NOMO-1 treated with dmso at 0.1 percent for 144 hours (cell line): ENCODE data around the gene SERPINA3.
"Not testable (repeated sequence)": the region's sequence is repeated elsewhere in the genome, so short reads cannot be mapped to it uniquely, and the experiment has no call there.

Experiments
- DNase-seq: peaks from one replicate; lab custom pipeline; 2025; ENCODE audit not compliant: unreplicated experiment; lab: John Stamatoyannopoulos, UW

SERPINA3 gene

DNA sequence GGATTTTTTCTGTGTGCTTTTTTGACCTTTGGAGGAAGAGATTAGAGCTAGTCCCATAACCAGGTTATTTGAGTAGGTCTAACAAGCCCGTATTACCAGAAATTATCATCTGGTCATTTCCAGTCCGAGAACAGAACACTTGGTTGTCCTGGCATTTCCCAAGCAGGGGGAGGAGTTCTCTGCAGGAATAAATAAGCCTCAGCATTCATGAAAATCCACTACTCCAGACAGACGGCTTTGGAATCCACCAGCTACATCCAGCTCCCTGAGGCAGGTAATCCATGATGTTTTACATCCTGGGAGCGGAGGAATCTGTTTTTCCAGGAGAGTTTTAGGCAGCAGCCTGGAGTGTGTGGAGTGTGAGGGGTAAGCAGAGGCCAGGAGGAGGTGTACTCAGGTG, at the start of gene SERPINA3:
Gene SERPINA3, plus strand, starts transcription at position 218 of the 400 bp plus-strand sequence. CDS start 2,051 bp downstream, outside the sequence.
- DNase-seq = no peak

DNA sequence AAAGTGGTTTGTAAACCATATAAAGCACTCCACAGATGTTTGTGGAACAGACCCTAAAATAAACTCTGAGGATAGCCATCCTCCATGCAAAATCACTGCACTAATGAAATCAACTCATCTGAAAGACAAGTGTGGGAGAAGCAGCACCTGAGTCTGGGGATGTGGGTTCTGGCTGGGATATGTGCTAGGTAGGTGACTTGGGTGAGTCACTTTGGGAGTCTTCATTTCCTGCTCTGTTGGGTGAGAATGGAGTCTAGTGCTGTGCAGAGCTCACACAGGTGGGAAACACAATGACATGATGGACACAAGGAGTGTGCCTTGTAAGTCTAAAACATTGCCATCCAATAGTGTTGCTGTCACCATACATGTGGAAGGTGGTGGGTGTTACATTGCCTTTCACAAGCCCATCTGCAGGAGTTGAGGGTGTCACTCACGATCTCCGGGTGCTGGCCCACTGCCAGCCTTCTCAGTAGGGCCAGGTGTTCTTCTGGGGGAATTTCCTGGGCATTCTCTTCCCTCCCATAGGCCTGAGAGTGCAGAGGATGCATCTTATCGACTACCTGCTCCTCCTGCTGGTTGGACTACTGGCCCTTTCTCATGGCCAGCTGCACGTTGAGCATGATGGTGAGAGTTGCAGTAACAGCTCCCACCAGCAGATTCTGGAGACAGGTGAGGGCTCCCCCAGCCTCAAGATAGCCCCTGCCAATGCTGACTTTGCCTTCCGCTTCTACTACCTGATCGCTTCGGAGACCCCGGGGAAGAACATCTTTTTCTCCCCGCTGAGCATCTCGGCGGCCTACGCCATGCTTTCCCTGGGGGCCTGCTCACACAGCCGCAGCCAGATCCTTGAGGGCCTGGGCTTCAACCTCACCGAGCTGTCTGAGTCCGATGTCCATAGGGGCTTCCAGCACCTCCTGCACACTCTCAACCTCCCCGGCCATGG, 49.0 kb upstream of the SERPINA3 start:
- no peak for DNase-seq

DNA sequence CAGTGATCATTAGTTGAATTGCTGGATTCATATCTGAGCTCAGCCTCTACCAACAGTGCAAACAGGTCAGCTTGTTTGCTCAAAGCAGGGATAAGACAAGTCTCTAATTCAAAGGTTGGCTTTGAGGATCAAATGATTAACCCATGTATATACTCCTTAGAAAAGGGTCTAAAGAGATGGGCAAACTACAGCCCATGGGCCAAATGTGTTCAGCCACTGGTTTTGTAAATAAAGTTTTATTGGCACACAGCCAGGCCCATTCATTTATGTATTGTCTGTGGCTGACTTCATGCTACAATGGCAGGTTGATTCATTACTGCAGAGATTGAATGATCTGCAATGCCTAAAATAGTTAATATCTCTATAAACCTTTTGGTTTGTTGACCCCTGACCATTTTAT, 47.8 kb upstream of the SERPINA3 start:
- DNase-seq = no peak

DNA sequence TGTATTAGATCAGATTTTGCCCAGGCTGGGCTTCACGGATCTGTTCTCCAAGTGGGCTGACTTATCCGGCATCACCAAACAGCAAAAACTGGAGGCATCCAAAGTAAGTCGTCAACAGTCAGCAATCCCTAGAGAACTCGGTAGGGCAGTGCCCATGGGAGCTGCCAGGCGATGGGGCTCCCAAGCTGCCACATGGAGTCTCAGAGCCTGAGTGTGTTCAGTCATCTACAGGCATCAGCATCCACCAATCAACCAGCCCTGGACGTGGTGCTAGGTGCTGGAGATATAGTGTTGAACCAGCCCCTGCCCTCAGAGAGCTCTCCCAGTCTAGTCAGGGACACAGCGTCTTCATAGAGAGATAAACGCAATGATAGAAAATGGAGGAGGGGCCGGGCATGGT, 44.0 kb upstream of the SERPINA3 start:
- no peak for DNase-seq

DNA sequence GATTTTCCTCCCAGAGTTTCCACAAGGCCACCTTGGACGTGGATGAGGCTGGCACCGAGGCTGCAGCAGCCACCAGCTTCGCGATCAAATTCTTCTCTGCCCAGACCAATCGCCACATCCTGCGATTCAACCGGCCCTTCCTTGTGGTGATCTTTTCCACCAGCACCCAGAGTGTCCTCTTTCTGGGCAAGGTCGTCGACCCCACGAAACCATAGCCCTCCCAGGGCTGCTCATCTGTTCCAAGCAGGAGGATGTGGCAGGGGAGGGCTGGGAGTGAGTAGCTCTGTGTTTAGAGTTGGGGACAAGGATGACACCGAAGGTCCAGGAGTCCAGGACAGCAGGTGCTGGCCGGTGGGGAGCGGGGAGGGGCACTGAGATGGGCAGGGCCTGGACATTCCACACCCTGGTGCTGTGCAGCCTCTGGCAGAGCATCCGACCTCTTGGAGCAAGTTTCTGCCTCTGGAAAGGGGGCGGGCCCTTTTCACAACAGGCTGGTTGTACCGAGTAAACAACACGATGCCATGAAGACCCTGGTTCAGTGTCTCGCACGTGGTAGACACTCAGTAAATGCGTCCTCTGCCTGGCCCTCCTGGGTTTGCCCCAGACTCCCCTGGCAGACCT, 42.7 kb upstream of the SERPINA3 start:
- DNase-seq = no peak

DNA sequence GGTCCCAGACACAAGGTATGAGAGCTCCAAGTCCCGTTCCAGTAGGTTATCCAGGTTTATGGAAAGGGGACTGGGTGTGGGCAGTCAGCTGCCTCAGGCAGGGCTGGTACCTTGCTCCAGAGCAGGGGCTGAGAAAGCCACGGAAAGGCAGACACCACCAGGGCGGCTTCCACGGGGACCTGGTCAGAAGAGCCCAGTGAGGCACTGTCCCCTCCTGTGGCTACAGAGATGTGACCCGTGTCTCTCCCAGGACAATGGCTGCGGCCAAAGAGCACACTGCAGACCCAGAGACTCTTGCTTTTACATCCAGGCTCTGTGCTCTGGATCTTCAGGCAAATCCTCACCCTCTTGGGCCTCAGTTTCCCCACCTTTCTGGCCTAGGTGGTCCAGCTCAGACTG, 42.2 kb upstream of the SERPINA3 start:
- no peak for DNase-seq

DNA sequence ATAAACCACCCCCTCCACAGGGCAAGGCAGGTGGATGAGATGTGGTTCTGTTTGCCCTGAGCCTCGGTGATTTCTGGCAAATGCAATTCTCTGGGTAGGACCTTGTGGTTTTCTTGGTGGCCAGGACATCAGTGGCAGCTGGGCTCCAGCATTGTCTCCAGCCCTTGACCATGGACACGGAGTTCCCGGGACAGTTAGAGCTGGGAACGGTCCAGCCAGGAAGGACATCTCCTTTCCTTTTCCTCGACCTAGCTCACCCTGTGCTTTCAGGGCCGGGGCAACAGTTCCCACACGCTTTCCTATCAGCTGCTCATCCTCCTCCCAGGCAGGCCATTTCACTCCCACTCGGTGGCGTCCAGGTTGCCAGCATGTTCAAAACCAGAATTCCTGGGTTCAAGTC, 41.8 kb upstream of the SERPINA3 start:
- no peak for DNase-seq

DNA sequence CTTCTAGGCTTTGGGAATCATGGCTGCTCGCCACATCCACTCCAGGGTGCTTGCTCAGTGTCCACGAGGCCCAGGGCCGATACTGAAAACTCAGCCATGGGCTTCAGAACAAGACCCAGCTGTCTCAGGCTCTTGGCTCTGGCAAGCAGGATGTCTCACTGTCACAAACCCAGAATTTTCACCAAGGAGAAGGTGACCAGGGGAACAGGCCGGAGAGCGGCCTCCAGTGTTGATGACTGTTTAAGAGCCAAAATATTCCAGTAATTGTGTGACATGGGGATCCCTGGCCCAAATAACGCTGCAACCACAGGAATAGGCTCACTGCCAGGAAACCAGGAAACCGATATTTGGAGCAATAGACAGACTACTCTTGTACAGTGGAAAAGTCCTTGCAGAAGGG, 40.8 kb upstream of the SERPINA3 start:
- DNase-seq = no peak

DNA sequence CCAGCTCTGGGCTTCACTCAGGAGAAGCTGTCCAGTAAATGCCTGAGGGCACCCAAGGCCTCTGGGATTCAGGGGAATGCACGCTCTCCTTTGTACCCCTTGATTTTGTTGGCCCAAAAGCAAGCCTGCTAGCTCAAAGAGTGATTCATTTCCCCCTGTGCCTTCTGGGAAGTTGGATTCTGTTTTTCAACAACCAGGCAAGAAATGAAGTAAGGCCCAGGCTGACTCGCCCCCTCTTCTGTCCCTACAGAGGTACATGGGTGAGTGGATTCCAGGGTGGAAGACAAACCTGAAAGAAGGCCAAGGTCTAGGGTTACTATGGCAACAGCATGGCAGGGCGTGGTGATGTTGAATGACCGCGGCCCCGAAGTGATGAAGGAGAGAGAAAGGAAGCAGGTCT, 40.2 kb upstream of the SERPINA3 start:
- DNase-seq = no peak

DNA sequence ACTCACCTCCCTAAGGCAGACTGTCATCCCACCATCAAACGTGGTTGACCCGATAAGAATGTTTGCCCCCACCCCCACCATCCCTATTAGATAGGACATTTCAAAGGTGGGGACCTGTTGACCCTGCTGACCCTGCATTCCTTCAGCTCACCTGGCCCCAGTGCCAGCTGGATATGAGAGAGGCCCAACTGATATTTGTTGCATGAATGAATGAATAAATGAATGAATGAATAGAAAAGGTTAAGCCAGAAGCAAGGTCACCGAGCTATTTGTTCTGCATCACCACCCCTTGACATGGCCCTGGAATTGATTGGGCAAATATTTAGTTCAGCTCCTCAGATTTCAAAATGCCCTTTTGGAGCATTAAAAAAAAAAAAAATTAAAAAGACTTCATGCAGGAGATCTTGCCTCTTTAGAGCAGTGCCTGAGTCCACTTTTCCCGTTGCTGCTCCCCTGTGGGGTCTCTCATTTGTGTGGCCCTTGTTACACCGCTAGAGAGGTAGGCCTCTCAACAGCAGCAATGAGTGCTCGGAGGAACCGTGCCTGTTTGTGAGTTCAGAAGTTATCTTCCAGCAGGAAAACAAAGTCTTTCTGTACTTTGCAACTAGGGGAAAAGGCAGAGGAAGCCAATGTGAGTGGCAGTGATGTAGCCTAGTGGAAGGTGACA, 39.4 kb upstream of the SERPINA3 start:
- DNase-seq = no peak

DNA sequence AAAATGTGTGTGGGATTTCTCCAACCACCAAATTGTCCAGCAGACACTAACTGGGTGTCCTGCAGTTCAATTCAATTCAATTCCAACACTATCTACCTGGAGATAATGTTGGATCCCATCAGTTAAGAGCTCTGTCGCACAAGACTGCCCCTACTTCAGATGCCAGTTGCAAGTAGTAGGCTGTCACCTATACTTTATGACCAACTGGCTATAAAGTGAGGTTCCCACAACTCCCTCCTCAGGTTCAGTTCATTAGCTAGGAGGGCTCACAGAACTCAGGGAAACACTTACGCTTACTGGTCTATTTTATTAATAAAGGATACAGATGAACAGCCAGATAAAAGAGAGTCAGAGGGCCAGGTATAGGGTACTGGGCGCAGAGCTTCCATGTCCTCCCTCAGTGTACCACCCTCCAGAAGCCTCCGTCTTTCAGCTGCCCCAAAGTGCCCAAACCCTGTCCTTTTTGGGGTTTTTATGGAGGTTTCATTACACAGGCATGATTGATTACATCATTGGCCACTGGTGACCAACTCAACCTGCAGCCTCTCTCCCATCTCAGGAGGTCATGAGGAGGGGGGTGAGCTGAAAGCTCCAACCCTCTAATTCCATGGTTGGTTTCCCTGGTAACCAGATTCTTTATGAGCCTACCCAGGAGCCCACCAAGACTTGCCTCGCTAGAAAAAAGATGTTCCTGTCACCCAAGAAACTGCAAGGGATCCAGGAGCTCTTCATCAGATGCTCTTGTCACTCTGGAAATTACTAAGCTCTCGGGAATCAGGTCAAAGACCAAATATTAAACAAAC, 38.5 kb upstream of the SERPINA3 start:
- no peak for DNase-seq

DNA sequence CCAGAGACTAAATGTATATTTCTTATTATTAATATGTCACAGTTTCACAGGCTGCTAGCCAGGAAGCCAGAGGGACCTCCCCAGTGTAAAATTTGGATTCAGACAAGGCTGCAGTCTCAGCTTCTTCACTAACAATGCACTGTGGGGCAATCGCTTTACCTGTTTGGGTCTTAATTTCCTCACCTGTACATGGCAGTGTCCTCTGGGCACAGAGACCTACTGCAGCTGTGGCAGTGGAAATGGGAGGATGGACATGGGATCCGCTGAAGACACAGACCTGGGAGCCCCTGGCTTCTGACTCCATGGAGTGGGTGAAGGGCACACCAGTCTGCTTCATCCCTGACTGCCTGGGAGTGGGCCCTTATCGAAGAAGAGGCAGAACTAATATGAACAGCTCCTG, 37.9 kb upstream of the SERPINA3 start:
- DNase-seq = no peak

DNA sequence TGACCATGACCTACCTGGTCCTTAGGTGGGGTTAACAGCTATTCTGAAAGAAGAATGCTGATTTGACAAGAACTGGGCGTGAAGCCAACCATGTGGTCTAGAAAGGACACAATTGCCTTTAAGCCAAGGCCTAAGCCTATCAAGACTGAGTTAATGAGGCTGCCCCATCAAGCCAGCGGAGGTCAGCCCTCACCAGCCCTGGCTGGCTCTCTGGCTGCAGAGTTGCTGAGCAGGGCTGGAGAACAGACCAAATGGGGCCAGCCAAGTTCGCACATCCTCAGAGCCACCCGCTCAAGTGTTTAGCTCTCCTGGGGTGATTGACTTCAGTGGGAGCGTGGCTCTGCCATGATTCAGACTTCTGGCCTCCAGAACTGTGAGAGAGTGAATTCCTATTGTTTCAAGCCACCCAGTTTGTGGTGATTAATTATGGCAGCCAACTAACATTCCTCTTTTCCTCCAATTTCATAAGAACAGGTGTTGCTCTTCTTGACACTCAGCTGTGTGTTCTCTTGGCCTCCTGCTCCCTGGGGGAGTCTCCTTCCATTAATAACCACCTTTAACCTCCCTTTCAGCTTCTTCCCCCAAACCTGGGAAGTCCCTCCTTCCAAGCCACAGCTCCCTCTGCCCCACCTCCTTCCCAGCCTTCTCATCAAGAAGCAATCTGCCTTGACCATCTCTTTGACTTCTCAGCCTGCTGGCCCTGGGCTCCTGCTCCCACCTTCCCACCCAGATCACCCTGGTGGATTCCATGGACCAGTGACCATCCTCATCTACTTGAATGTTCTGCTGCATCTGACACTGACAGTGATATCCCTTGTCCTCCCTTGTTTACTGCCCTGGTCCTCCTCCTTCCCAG, 36.2 kb upstream of the SERPINA3 start:
- DNase-seq = no peak

DNA sequence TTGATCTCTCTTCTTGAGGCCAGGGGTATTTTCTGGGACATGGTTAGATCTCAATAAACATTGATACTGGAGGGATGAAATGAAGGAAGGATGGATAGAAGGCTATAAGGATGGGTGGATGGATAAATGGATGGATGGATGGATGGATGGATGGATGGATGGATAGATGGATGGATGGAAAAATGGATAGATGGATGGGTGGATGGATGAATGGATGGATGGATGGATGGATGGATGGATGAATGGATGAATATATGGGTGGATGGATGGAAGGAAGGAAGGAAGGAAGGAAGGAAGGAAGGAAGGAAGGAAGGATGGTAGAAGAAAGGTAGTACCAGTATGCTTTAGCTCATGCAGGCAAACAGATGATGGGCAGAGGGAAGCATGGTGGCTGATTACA, 34.7 kb upstream of the SERPINA3 start:
- not testable (repeated sequence) for DNase-seq

DNA sequence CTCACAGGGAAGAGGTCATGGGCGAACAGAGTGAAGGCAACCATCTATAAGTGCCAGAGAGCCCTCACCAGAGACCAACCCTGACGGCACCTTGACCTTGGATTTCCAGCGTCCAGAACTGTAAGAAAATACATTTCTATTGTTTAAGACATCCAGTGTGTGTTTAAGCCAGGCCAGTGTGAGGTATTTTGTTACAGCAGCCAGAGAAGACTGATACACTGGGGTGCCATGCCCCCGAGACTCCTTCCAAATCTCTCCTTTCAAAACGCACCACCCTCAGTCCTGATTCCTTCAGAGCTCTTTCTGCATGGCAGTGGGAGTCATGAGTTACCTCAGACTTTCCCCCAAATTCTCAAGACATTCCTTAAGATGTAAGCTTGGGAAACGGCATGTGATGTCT, 33.5 kb upstream of the SERPINA3 start:
- no peak for DNase-seq

DNA sequence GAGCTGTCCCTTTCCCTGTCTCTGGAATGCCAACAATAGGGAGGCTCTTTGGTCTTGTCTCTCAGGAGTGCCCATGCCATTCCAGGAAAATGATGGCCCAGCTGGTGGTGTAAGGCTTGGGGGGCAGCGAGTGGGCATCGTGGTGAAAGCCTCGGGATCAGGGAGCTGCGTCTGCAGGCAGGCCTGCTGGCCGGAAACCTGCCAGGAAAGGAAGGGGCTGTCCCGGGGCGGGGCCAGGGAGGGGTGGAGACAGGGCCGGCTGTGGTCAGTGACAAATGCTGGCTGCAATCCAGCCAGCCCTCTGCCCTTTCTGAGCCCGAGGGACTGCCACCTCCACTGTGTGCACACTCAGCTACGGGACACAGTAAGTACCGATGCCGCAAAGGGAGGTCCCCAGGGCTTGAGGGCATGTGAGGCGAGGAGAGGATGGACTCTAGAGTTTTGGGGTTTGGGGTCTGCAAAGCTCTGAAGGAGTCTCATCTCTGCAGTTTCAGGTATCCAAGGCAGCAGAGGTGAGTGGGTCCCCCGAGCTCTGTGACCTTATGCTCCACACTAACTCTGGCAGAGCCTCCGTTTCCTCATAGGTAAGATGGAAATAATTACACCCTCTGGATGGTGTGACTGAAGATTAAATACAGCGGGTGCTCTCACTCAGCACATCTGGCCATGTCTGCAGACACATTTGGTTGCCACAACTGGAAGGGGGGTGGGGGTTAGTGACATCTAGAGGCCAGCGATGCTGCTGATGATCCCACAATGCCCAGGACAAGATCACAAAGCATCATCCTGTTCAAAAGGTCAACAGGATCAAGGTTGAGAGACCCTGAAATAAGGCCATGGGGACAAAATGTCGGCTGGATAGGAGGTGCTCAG, 30.8 kb upstream of the SERPINA3 start, which contains the start of gene SERPINA5:
Gene SERPINA5, plus strand, starts transcription at position 300 of the 873 bp plus-strand sequence. CDS start 5,937 bp downstream, outside the sequence.
- no peak for DNase-seq

DNA sequence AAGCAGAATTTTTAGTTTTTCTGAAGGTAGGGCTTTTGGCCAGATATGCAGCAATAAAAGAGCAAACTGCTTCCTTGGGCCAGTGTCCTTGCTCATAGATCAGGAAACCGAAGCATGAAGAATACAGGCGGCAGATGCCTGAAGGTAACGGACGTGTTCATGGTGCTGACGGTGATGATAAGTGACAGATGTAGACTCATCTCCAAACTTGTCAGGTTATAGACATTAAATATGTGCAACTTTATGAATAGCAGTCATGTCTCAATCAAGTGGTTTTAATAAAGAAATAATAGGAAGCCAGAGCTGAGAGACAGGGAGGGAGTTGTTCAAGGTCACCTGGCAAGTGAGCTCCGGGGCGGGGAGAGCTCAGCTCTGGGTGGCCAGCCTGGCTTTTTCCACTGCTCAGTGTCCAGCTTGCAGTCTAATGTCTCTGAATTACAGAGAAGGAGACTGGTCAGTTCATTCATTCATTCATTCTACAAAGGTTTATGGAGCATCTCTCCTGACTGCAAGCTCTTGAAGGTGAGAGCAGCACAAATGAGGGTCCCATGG, 29.9 kb upstream of the SERPINA3 start:
- DNase-seq = no peak

DNA sequence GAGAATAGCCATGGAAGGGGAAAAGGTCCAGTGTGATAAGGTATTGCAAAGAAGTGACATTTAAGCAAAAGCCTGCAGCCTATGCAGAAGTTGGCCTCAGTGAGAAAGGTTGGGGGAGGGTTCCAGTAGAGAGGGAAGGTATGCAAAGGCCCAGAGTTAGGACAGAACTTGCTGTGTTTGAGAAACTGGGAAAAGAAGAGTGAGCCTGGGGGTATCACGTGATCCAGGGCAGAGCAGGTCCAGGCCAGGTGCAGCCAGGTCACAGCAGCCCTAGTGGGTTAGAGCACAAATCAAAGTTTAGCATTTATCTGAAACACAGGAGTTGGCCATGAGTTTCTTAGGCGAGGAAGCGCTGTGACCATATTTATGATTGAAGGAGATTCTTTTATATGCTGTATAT, 29.3 kb upstream of the SERPINA3 start:
- DNase-seq = no peak

DNA sequence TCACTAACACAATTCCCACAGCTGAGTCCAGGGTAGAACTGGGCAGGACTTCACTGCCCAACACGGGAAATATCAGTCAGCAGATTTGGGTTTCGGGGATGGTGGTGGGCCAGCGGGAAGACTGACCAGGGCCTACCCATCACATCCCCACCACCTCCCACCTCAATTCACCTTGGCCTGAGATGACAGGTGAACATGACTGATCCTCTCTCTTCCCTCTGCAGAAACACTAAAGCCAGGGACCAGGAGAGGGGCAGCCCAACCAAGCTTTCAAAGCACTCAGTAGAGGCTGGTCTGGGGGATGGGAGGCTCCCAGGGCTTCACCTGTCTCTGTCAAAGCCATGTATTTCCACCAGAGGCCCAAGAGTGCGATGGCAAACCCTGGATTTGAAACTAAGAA, 28.6 kb upstream of the SERPINA3 start:
- no peak for DNase-seq
